GM19395 (cell line): ENCODE results near the gene KBTBD13.
A peak's percentile ranks its signal among the peaks of the same experiment; 100 is the strongest.
"Not testable (repeated sequence)": the region's sequence is repeated elsewhere in the genome, so short reads cannot be mapped to it uniquely, and the experiment has no call there.

Source experiments
- ATAC-seq: cut with Tn5 transposase; IDR thresholded peaks from one replicate; pipeline ENCODE4 v1.9.1; 2021; ENCODE audit warnings: mild to moderate bottlenecking, moderate library complexity; ENCODE audit not compliant: unreplicated experiment

KBTBD13 gene

GRCh38 chr15:65076486-65077290 is at the start of gene KBTBD13:
KBTBD13 (plus strand) TSS chr15:65076746; CDS start chr15:65076816, 70 bp downstream.
- no peak for ATAC-seq

DNA sequence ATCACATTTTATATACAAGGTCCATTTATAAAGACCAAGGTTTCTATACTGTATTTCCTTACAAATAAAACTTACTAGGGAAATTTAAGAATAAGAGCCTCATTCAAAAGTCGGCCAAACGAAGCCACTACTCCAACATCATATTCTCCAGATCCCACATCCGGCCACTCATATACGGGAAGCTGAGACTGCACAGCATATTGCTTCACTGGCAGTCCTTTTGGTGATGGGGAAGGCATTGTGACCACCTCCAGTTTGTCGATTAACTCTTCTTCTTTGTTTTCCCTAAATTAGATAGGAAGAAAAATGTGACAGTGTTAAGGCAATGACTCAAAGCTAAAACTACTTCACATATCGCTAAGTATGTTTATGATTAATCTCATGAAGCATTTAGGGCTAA is 49.8 kb upstream of the KBTBD13 start:
- no peak for ATAC-seq

GRCh38 chr15:65027593-65027992 is 49.0 kb upstream of the KBTBD13 start:
- ATAC-seq, result no peak

DNA sequence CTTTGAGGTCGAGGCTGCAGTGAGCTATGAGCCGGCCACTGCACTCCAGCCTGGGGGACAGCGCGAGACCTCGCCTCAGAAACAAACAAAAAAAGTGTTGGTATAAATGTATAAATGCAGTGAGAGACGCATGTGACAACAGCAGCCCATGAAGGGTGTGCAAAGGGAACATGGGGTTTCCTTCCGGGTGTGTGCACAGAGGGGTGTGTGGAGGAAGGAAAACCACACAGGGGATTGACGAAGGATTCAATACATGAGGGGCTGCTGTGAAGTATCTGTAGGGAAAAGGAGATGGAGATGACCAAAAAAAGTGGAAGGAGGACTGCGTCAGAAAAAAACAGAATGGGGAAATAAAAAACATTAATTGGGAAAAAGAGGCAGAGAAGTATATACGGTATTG is 48.2 kb upstream of the KBTBD13 start:
- ATAC-seq, result no peak

DNA sequence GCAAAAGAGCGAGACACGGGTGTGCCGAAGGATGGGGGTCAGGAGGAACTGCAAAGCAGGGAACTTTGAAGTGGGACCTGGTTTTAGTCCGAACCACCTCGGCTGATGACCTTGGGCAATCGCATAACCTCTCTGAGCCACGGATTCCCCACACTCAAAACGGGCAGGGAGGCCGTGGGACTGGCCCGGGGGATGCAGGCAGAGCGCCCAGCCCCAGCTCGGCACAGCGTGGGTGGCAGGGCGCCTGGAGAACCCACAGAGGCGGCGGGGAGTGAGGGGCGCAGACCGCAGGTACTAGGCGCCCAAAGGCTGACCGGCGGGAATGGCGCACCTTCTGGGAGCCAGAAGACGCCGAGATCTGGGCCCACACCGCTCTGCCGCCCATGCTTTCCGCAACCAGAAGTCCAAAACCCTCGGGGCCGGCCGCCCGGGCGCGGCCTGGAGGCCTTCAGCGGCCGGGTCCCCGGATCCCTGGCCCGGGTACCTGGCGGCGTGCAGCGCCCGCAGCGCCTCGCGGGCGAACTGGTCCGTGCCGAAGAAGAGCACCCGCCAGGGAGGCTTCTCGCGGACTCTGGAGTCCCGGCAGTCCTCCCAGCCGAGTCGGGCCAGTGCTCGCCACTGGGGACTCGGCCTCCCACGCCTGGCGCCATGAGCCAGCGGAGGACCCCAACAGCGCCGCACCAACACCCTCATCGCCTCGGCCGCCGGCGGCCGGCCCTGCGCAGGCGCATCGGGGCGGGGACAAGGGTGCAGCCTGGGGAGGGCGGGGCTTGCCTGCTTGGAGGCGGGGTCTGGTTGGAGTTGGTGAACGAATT is 47.4 kb upstream of the KBTBD13 start, which contains the start of gene MTFMT:
MTFMT (minus strand) TSS at position 719 of the 815 bp plus-strand sequence; CDS start at position 693, 26 bp downstream.
- peak; percentile 79 for ATAC-seq

DNA sequence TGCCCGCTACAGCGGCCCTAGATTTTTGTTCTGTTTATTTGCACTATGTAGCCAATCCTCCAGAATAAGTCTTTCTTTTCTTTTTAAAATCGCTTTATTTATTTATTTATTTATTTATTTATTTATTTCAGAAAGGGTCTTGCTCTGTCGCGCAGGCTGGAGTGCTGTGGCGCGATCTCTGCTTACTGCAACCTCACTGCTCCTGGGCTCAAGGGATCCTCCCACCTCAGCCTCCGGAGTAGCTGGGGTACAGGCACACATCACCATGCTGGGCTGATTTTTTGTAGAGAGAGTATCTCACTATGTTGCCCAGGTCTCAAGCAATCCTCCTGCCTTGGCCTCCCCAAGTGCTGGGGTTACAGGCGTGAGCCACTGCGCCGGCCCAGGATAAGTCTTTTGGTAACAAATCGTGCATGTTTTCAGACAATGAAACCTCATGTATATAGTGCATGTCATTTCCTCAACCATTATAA is 46.8 kb upstream of the KBTBD13 start:
- no peak for ATAC-seq

DNA sequence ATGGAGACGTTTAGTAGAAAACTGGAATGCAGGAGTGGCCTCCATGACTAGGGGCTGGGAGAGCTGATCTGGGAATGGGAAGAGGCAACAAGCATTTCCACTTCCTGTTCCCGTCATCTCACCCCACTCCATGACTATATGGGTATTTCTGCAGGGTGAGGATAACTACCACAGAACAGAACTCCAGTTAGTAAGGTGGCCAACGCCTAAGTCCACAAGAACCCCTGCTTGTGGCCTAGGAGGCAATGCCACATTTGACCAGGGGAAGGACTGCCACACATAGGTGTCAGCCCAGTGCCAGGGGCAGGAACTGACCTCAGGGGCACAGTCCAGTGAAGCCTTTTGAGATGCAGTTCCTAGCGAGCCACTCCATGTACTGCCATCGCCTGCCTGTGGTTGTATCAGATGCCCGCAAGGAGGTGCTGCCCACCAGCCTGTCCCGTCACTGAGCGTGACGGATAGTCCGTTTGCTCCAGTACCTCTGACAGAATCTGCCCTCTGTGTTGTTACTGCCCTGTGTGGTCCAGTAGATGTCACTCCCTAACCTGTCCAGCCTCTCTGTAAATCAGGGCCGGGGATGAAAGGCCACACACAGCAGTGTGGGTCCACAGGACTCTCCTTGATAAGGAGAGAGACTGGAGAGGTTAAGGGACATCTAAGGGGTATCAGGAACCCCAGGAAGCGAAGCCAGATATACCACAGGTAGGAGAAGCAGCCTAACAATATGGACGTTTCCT is 43.6 kb upstream of the KBTBD13 start:
- ATAC-seq, result peak; percentile 42

DNA sequence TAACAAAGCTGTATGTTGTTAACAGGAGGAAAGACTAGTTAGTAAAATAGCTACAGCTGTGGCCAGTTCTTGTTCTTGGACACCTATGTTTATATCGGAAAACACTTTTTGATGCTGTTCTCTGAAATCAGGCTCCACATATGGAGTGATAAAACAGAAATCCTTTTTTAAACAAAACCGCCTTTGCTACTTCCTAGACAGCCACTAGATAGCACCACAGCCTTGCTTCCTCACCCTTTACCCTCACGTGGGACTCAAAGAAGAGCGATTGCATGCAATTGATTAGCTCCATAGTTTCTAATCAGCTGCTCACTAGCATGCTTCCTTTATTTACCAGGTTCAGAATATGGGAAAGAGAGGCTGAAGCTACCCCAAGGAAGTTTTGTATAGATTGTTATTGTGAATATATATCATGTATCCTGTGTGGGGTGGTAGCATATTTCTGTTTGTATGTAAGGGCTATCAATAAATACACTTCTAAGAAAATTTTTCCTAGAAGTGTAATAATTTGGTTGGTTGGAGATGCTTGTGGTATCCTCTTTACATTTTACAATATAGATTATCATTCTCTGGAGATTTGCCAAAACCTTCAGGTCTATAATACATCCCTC is 42.8 kb upstream of the KBTBD13 start:
- ATAC-seq, result no peak

GRCh38 chr15:65034719-65035118 is 41.8 kb upstream of the KBTBD13 start:
- no peak for ATAC-seq

DNA sequence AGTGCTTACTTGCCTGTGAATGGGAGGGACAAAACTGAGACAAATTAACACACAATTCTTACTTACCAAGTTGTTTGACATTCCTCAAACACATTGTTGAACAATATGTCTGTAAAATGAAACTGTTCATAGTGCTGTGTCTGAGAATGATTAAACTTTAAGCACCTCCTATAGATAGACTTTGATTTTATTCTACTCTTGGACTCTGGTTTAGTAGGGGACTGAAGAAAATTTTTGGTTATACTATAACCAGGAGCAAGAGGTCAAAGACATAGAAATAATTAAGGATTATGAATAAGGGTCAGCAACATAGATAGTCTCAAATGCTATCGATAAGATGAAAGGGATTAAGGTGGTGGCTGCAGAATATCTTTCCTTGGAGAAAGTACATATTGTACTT is 39.2 kb upstream of the KBTBD13 start:
- no peak for ATAC-seq

- ATAC-seq, result no peak
Observed at GRCh38 chr15:65038428-65038827, 38.1 kb upstream of the KBTBD13 start.

DNA sequence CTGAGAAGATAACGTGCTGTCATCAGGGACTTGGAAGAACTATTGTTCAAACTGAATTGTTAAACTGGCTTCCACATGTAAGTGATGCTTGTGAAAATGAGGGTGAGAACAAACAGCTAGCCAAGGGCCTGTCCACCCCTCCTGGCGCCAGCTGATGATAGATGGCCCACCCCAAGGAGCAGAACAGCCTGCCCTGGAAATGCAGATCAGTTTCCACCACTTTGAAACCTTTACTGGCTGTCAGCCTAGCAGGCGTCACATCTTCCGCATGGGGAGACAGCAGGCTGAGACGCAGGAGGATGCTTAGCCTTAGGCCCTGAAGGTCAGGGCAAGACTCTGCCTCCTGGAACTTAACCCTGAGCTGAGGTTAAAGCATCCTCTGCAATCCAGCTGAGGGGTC is 37.7 kb upstream of the KBTBD13 start:
- ATAC-seq, result no peak

DNA sequence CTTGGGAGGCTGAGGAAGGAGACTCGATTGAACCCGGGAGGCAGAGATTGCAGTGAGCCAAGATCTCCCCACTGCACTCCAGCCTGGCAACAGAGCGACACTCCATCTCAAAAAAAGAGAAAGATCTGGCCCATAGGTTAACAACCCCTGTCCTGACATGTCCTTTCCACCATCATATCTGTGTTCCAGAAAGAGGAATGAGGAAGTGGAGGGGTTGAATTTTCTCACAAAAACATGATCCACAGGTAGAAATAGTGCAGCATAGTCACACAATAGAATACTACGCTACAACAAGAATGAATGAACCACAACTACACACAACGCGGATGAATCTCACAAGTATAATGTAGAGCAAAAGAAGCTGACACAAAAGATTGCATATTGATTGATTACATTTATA is 36.1 kb upstream of the KBTBD13 start:
- ATAC-seq, result no peak

DNA sequence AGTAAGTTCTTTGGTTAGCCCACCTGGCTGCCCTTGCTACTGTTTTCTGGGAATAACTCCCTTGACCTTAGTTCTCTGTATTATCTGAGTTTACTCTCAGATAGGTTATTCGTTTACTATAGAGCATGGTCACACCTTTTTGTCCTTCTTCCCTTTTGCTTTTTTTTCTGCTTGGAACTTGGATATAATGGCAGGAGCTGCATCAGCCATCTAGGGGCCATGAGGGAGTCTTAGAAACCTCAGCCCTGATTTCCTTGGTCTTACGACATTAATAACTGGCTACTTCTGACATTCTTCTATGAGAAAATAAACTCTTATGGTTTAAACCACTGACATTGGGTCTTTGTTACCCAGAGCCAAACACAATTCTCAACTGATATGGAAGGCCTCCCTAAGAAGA is 34.8 kb upstream of the KBTBD13 start:
- ATAC-seq, result no peak

- ATAC-seq, result no peak
Observed at GRCh38 chr15:65042776-65043327, 33.7 kb upstream of the KBTBD13 start.

DNA sequence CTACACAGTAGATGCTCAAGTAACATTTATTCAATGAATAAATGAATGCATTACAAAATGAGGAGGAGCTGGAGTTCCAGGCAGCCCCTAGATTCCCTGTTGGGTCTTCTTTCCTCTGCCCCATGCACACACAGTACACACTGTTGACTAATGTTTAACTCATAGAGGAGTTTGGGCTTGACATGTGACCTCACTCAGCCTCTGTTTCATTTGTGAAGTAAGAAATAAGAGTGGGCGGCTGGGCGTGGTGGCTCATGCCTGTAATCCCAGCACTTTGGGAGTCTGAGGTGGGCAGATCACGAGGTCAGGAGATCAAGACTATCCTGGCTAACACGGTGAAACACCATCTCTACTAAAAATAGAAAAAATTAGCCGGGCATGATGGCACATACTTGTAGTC is 32.3 kb upstream of the KBTBD13 start:
- not testable (repeated sequence) for ATAC-seq

- ATAC-seq, result no peak
Observed at GRCh38 chr15:65044724-65045481, 31.6 kb upstream of the KBTBD13 start, which contains the start of gene SLC51B. SLC51B (plus strand) TSS chr15:65045387; CDS start chr15:65050005, 4,618 bp downstream.

DNA sequence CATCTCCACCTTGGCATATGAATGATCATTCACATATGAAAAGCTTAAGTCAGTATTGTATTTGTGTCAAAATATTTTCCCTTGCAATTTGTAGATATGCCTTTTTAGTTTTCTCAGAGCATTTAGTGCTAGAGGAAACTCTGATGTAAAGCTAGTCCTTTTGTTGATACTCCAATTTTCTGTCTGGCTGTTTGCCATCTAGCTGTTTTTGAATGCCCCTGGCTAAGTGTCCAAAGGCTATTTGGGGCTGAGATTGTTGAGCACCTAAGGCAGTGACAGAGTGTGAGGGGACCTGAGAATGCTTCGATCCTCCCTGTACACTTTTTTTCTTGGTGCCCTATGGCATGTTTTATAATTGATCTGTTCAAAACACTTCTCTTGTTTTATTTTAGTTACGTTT is 28.3 kb upstream of the KBTBD13 start:
- ATAC-seq, result no peak

DNA sequence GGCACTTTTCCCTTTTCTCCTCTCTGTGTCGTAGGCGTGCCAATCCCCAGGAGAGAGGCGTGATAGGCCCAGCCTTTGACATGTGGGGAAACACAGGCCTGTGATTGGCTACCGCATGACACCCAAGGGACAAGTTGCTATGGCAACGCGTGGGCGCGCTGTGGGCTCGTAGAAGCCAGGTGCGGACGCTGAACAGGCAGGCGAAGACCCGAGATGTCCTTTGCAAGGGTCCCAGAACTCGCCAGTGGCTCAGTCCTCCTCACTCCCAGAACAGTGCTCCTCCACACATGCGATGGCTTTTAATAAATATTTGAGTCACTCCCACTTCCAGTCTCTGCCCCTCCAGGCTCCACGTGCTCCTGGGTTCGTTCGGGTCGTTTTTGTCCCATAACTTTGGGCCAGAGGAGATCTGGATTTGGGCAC is 27.1 kb upstream of the KBTBD13 start:
- ATAC-seq, result peak; percentile 90

DNA sequence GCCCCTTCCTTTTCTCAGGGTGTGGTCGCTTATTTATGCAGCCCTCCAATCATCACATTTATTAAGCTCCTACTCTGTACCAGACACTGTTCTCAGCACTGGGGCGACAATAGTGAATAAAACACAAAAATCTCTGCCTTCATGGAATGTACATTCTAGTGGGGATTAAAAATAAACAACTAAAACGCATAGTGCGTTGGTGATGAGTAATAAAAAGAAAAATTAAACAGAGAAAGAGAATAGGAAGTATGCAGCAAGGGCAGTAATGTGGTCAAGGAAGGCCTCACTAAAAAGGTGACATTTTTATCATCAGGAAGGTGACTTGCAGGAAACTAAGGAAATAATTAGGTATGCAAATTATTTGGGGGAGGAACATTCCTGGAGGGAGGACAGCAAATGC is 26.3 kb upstream of the KBTBD13 start:
- no peak for ATAC-seq
